Cardiac fibroblast (primary cell): ENCODE data around the gene SCOC.
A peak's percentile ranks its signal among the peaks of the same experiment; 100 is the strongest.

Experiments
- DNase-seq, 2 donors: peaks; one replicate each; pipeline versions ENCODE4 v3.0.0 to v3.0.0-alpha.2; 2010; ENCODE audit warnings: low read depth in 2 of 2
- H3K4me3 ChIP-seq, 2 donors: replicated peaks in 1 of 2; 1 replicate in 1 of 2; 2 replicates in 1 of 2; pipeline ENCODE4 v1.5.1; 2011; ENCODE audit warnings: low read depth in 2 of 2, low read length in 2 of 2, mild to moderate bottlenecking in 2 of 2, moderate library complexity in 1 of 2
- TF ChIP-seq, protein P1 (sequence below): IDR thresholded peaks from one replicate; pipeline ENCODE4 v1.5.1; 2011; ENCODE audit warnings: low read depth, mild to moderate bottlenecking, low read length, inconsistent platforms

Gene SCOC

GRCh38 chr4:140373328-140374129 lies at the start of gene SCOC:
SCOC (plus strand) TSS chr4:140373646; CDS start chr4:140379171, 5,525 bp downstream.
- peak within 1 kb of the TSS; percentile 77 to 80 for H3K4me3 ChIP-seq
- DNase-seq: peak; percentile 99
- TF ChIP-seq, protein P1, sequence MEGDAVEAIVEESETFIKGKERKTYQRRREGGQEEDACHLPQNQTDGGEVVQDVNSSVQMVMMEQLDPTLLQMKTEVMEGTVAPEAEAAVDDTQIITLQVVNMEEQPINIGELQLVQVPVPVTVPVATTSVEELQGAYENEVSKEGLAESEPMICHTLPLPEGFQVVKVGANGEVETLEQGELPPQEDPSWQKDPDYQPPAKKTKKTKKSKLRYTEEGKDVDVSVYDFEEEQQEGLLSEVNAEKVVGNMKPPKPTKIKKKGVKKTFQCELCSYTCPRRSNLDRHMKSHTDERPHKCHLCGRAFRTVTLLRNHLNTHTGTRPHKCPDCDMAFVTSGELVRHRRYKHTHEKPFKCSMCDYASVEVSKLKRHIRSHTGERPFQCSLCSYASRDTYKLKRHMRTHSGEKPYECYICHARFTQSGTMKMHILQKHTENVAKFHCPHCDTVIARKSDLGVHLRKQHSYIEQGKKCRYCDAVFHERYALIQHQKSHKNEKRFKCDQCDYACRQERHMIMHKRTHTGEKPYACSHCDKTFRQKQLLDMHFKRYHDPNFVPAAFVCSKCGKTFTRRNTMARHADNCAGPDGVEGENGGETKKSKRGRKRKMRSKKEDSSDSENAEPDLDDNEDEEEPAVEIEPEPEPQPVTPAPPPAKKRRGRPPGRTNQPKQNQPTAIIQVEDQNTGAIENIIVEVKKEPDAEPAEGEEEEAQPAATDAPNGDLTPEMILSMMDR: no peak

- TF ChIP-seq, protein P1: peak; percentile 68
- H3K4me3 ChIP-seq: no peak overlapping the region
- DNase-seq: peak; percentile 65 to 68
Observed at GRCh38 chr4:140326395-140326993, 47.0 kb upstream of the SCOC start.

- TF ChIP-seq, protein P1: peak; percentile 53
- no peak overlapping the region for H3K4me3 ChIP-seq
- peak; percentile 64 to 72 for DNase-seq
Observed at GRCh38 chr4:140330311-140330900, 43.0 kb upstream of the SCOC start.

DNA sequence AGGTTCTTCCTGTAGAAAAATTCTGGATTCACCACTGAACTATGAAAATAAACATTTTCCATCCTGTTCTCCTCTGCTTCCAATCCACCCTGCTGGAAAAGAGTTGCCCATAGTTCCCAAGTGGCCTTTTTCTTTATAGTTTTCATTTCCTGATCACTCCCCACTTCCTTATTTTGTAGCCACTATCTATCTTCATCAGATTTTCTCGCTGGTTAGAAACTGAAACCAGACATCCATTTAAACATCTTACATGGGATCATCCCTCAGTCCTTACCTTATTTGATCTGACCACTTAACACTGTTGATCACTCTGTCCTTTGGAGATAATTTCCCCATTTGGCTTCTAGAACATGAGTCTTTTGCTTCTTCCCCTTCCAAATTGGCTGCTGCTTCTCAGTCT lies 42.2 kb upstream of the SCOC start:
- no peak for DNase-seq
- TF ChIP-seq, protein P1: no peak
- H3K4me3 ChIP-seq: no peak overlapping the region

GRCh38 chr4:140331876-140332275 lies 41.6 kb upstream of the SCOC start:
- TF ChIP-seq, protein P1: no peak
- DNase-seq: no peak
- no peak overlapping the region for H3K4me3 ChIP-seq

DNA sequence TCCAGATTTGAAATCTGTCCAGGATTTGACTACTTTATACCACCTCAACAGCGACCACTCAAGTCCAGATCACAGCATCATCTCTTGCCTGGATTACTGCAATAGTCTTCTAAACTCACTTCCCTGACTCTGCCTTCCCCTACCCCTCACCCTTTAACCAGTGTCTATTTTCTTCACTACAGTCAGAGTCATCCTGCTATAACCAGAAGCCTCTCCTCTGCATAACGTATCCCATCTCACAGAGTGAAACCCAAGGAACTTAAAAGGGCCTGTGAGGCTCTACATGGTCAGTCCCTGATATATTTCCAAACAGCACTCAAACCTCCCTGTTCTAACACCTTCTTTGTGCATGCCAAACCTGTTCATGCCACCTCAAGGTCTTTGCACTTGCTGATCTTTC lies 40.7 kb upstream of the SCOC start:
- H3K4me3 ChIP-seq: no peak overlapping the region
- no peak for DNase-seq
- TF ChIP-seq, protein P1: no peak
